Neural progenitor cell (in vitro differentiated cells): ENCODE measurements around the gene SKI. TPM values are rescaled to one million over a fixed set of nuclear protein-coding genes. Genes with fewer than 3 reads are reported as not detected.

Experiments
- DNase-seq: peaks from one replicate; pipeline ENCODE4 v3.0.0-alpha.2; 2016; ENCODE audit warnings: low spot score
- H2AFZ ChIP-seq: fragments of 200-600 bp; sonication (generic); replicated peaks from 2 replicates; pipeline ENCODE4 v1.6.1; 2016; ENCODE audit warnings: antibody characterized with exemption
- H3F3A ChIP-seq: fragments of 200-600 bp; sonication (generic); 2 replicates; pipeline ENCODE4 v1.6.1; 2016; ENCODE audit warnings: antibody characterized with exemption, low read depth
- H3K27ac ChIP-seq: fragments of 200-600 bp; sonication (generic); 2 replicates; pipeline ENCODE4 v1.5.1; 2016; ENCODE audit warnings: mild to moderate bottlenecking
- H3K27me3 ChIP-seq: fragments of 200-600 bp; sonication (generic); 2 replicates; pipeline ENCODE4 v1.6.1; 2016; ENCODE audit warnings: mild to moderate bottlenecking, moderate library complexity
- H3K36me3 ChIP-seq: fragments of 200-600 bp; sonication (generic); 2 replicates; pipeline ENCODE4 v1.5.1; 2016
- H3K4me1 ChIP-seq: fragments of 200-600 bp; sonication (generic); 2 replicates; pipeline ENCODE4 v1.6.1; 2016; ENCODE audit warnings: mixed run types
- H3K4me2 ChIP-seq: fragments of 200-600 bp; sonication (generic); 2 replicates; pipeline ENCODE4 v1.6.1; 2016
- H3K4me3 ChIP-seq: fragments of 200-600 bp; sonication (generic); 2 replicates; pipeline ENCODE4 v1.5.1; 2016
- H3K79me2 ChIP-seq: fragments of 200-600 bp; sonication (generic); 2 replicates; pipeline ENCODE4 v1.6.1; 2016; ENCODE audit warnings: low read depth
- H3K9ac ChIP-seq: fragments of 200-600 bp; sonication (generic); 2 replicates; pipeline ENCODE4 v1.6.1; 2016
- H3K9me3 ChIP-seq: fragments of 200-600 bp; sonication (generic); 2 replicates; pipeline ENCODE4 v1.5.1; 2016; ENCODE audit warnings: low read depth
- H4K20me1 ChIP-seq: fragments of 200-600 bp; sonication (generic); 2 replicates; pipeline ENCODE4 v1.6.1; 2016; ENCODE audit warnings: low read depth
- H3K27ac Mint-ChIP-seq: 3 replicates; pipeline ENCODE4 v1.8.0; 2021; ENCODE audit warnings: mixed read lengths
- H3K27me3 Mint-ChIP-seq: 2 replicates; pipeline ENCODE4 v1.8.0; 2022; ENCODE audit warnings: low read depth, mild to moderate bottlenecking, inconsistent platforms, moderate library complexity, mixed read lengths; ENCODE audit not compliant: insufficient read depth
- H3K36me3 Mint-ChIP-seq: 3 replicates; pipeline ENCODE4 v1.8.0; 2021; ENCODE audit warnings: mixed read lengths
- H3K4me1 Mint-ChIP-seq: 3 replicates; pipeline ENCODE4 v1.8.0; 2021; ENCODE audit warnings: mixed read lengths
- H3K4me3 Mint-ChIP-seq: 3 replicates; pipeline ENCODE4 v1.8.0; 2021; ENCODE audit warnings: mild to moderate bottlenecking, moderate library complexity, mixed read lengths
- H3K9me3 Mint-ChIP-seq: 3 replicates; pipeline ENCODE4 v1.8.0; 2020; ENCODE audit warnings: mixed read lengths
- EZH2 ChIP-seq: fragments of 200-600 bp; sonication (generic); IDR thresholded peaks from 2 replicates; pipeline ENCODE4 v1.6.1; 2017; ENCODE audit warnings: antibody characterized with exemption, mild to moderate bottlenecking, moderate library complexity
- EZH2phosphoT487 ChIP-seq: fragments of 200-600 bp; sonication (generic); IDR thresholded peaks from 2 replicates; pipeline ENCODE4 v1.6.1; 2017; ENCODE audit warnings: antibody characterized with exemption
- total RNA-seq: library from RNA; depleted of rRNA; stranded (reverse); fragments of >200 nt; gene quantifications from 2 replicates; pipeline ENCODE4 v1.2.3, GENCODE V29; 2015; ENCODE audit warnings: low replicate concordance
- TF ChIP-seq, protein P1 (sequence below): fragments of 200-600 bp; sonication (generic); IDR thresholded peaks from 2 replicates; pipeline ENCODE4 v1.5.1; 2017; ENCODE audit warnings: antibody characterized with exemption, mild to moderate bottlenecking

Gene SKI
- total RNA-seq, 1 donor from 2014 or later, result 7.4 TPM

DNA sequence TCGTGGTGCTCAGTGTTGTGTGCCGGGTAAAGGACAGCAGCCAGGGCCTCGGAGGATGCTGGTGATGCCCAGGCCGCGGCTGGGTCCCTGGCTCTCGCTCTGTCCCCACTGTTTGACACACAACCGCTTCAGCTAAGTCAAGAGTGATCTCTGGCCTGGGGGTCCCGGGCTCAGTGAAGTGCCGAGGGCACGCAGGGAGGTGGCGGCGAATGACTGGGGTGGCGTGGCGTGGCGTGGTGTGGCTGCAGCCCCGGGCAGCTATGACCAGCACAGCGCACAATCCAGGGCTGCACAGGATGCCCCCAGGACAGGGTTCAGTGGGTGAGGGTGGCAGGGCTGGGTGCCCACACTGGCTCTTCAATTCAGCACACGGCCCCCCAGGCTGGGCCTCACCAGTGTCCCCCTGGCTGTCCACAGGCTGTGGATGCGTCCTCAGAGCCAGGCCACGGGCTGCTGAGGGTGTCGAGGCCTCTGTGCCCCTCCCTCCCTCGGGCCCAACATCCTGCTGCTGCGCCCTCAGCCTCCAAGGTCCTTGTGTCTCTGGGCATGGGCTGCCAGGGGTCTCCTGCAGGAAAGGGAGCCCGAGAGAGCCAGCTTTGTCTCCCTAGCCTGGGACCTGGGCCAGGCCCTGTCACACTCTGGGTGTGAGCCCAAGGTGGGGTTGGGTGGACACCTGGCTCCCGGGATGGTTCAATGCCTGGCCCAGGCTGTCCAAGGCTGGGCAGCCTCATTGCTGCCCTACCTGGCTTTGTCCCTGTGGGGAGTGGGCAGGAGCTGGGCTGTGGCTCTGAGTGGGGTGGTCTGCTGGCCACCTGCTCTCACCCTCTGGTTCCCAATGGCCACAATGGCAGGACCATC is 12.0 kb upstream of the SKI start:
- Histone ChIP-seq H3K9ac (no peak overlapping the region), H3K4me1 (peaks cover 22% of the 10 kb centered on the region), H3K9me3 (no peaks in the 10 kb centered on the region), H3K79me2 (no peaks in the 10 kb centered on the region), H3K4me2 (no peak overlapping the region), H4K20me1 (no peaks in the 10 kb centered on the region), H3K27ac (no peak overlapping the region), H3K4me3 (no peak overlapping the region), H3K36me3 (no peaks in the 10 kb centered on the region), H2AFZ (no peak overlapping the region), H3F3A (peaks cover 16% of the 10 kb centered on the region), H3K27me3 (no peaks in the 10 kb centered on the region)
- Mint-ChIP-seq H3K9me3 (no peaks in the 10 kb centered on the region), H3K27me3 (peaks cover 2% of the 10 kb centered on the region), H3K27ac (no peak overlapping the region), H3K36me3 (no peaks in the 10 kb centered on the region), H3K4me3 (no peak overlapping the region), H3K4me1 (peaks cover 21% of the 10 kb centered on the region)
- no peak for DNase-seq
- TF ChIP-seq EZH2phosphoT487 (no peak), EZH2 (no peak)
- TF ChIP-seq, protein P1, sequence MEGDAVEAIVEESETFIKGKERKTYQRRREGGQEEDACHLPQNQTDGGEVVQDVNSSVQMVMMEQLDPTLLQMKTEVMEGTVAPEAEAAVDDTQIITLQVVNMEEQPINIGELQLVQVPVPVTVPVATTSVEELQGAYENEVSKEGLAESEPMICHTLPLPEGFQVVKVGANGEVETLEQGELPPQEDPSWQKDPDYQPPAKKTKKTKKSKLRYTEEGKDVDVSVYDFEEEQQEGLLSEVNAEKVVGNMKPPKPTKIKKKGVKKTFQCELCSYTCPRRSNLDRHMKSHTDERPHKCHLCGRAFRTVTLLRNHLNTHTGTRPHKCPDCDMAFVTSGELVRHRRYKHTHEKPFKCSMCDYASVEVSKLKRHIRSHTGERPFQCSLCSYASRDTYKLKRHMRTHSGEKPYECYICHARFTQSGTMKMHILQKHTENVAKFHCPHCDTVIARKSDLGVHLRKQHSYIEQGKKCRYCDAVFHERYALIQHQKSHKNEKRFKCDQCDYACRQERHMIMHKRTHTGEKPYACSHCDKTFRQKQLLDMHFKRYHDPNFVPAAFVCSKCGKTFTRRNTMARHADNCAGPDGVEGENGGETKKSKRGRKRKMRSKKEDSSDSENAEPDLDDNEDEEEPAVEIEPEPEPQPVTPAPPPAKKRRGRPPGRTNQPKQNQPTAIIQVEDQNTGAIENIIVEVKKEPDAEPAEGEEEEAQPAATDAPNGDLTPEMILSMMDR, result no peak

DNA sequence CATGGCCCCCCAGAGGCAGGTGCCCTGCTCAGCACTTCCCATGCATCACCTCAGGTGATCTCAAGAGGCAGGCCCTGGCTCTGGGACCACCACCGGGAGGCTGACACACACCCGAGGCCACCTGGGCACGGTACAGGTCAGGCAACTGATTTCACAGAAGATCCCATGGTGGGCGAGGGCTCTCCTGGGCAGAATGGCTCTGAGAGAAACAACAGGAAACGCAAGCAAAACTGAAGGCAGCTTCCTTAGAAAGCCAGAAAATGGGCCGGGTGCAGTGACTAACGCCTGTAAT is 11.4 kb upstream of the SKI start:
- H3K9me3 Mint-ChIP-seq, result no peaks in the 10 kb centered on the region
- no peaks in the 10 kb centered on the region for H3K79me2 ChIP-seq
- H3K36me3 ChIP-seq, result no peaks in the 10 kb centered on the region
- peak overlapping the region; percentile 17 for H3K27ac Mint-ChIP-seq
- H3K4me3 Mint-ChIP-seq, result no peak overlapping the region
- no peak overlapping the region for H2AFZ ChIP-seq
- no peak overlapping the region for H3K9ac ChIP-seq
- TF ChIP-seq, protein P1, result no peak
- TF ChIP-seq EZH2 (no peak), EZH2phosphoT487 (no peak)
- no peaks in the 10 kb centered on the region for H4K20me1 ChIP-seq
- H3K4me1 ChIP-seq, result peaks cover 22% of the 10 kb centered on the region
- H3K9me3 ChIP-seq, result no peaks in the 10 kb centered on the region
- H3K4me3 ChIP-seq, result no peak overlapping the region
- no peak overlapping the region for H3K27ac ChIP-seq
- H3K4me2 ChIP-seq, result no peak overlapping the region
- no peak for DNase-seq
- H3K4me1 Mint-ChIP-seq, result peaks cover 25% of the 10 kb centered on the region
- H3K27me3 ChIP-seq, result no peaks in the 10 kb centered on the region
- H3K27me3 Mint-ChIP-seq, result peaks cover 6% of the 10 kb centered on the region
- H3F3A ChIP-seq, result peaks cover 16% of the 10 kb centered on the region
- no peaks in the 10 kb centered on the region for H3K36me3 Mint-ChIP-seq

DNA sequence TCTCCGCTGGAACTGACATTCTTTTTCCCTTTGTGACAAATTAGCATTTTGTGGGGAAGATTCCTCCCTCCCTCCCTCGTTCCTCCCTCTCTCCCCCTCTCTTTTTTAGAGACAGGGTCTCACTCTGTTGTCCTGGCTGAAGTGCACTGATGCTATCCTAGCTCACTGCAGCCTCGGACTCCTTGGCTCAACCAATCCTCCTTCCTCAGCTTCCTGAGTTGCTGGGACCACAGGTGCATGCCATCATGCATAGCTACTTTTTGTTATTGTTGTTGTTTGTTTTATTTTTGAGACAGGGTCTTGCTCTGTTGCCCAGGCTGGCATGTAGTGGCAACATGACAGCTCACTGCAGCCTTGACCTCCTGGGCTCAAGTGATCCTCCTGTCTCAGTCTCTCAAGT is 6.8 kb upstream of the SKI start:
- Histone ChIP-seq H3K36me3 (no peaks in the 10 kb centered on the region), H3K27me3 (peaks cover 6% of the 10 kb centered on the region), H3K9ac (no peak overlapping the region), H3K4me2 (no peak overlapping the region), H3K27ac (no peak overlapping the region), H3K9me3 (no peaks in the 10 kb centered on the region), H3F3A (peaks cover 6% of the 10 kb centered on the region), H3K79me2 (no peaks in the 10 kb centered on the region), H2AFZ (no peak overlapping the region), H3K4me1 (peaks cover 4% of the 10 kb centered on the region), H3K4me3 (no peak overlapping the region), H4K20me1 (no peaks in the 10 kb centered on the region)
- H3K36me3 Mint-ChIP-seq, result peaks cover under 1% of the 10 kb centered on the region
- peaks cover under 1% of the 10 kb centered on the region for H3K9me3 Mint-ChIP-seq
- H3K4me3 Mint-ChIP-seq, result no peak overlapping the region
- DNase-seq, result no peak
- peaks cover 8% of the 10 kb centered on the region for H3K27me3 Mint-ChIP-seq
- no peak for TF ChIP-seq EZH2phosphoT487
- TF ChIP-seq, protein P1, result no peak
- TF ChIP-seq EZH2, result no peak
- peak overlapping the region; percentile 67 for H3K27ac Mint-ChIP-seq
- peaks cover 15% of the 10 kb centered on the region for H3K4me1 Mint-ChIP-seq
